ENCODE data around the gene MOV10. TPM values are rescaled to one million over a fixed set of nuclear protein-coding genes. Genes with fewer than 3 reads are reported as not detected.

The MOV10 gene
- total and polyA plus RNA-seq, 9 of the 15 experiments (the other 6 are each of a cell fraction or from before 2014, with no cell fraction given), result 16.7 to 105 (median 49.5) TPM

GRCh38 chr1:112689196-112689841 is 14.9 kb downstream of the MOV10 start (continued):
- TF ChIP-seq CREB3 (tag; conservative IDR thresholded peaks at IDR 0.05; ENCODE audit: low read depth), result no peak
- no peak for TF ChIP-seq FOXO4 (CRISPR knock-in tag; IDR thresholded peaks at IDR 0.05)
- TF ChIP-seq TFAM (CRISPR knock-in tag; conservative IDR thresholded peaks at IDR 0.05), result no peak

- Histone ChIP-seq H3K36me3 (ENCODE audit: control insufficient read depth, insufficient read depth, low read length) (peaks cover 70% of the 10 kb centered on the region), H3K27ac (ENCODE audit: extremely low read depth, low read depth, low read length) (no peak overlapping the region), H3K9me1 (ENCODE audit: control insufficient read depth, insufficient read depth, low read length) (peaks cover 9% of the 10 kb centered on the region), H4K20me1 (replicated peaks; ENCODE audit: control insufficient read depth, insufficient read depth, low read length) (peaks cover 6% of the 10 kb centered on the region), H3K9me3 (replicated peaks; ENCODE audit: control insufficient read depth, insufficient read depth, low read depth, low read length) (no peaks in the 10 kb centered on the region), H3K4me2 (ENCODE audit: insufficient read depth, low read length) (no peak overlapping the region), H3K27me3 (ENCODE audit: control insufficient read depth in 2 of 2, insufficient read depth in 2 of 2, low read length in 2 of 2) (no peaks in the 10 kb centered on the region), H2AFZ (ENCODE audit: low read depth, low read length) (no peak overlapping the region), H3K4me1 (replicated peaks in 1 of 2; ENCODE audit: control insufficient read depth in 2 of 2, insufficient read depth in 2 of 2, low read length in 2 of 2) (peaks cover 18 to 21% of the 10 kb centered on the region in 2 experiments; a peak in 4 of 5 replicates), H3K4me3 (no peak overlapping the region), H3K9ac (ENCODE audit: insufficient read depth in 1 of 2, low read depth in 2 of 2, low read length in 2 of 2) (0 out of 4 replicates have a peak overlapping the region, but pooled peaks of 1 of the 2 experiments have one; percentile 11), H3K79me2 (ENCODE audit: control insufficient read depth, insufficient read depth, low read length) (peaks cover 3% of the 10 kb centered on the region; the same call in 1 of the 3 replicates)
- no peak for TF ChIP-seq ZNF175 (CRISPR knock-in tag; IDR thresholded peaks at IDR 0.05; ENCODE audit: low read depth)
- CTCF ChIA-PET (ENCODE audit: low intra/inter-chr PET ratio), result no interaction called here
- POLR2A ChIA-PET, result interaction anchor here (1.1 to 3.2 kb wide), 5 partner anchors 8 to 15 kb away, joined by 3 to 30 read pairs (median 9); partner anchors contain the start of gene MOV10
- ATAC-seq (no peak), DNase-seq (ENCODE audit: extremely low read depth in 1 of 4, low spot score in 3 of 4) (no peak), FAIRE-seq (no peak)
- 91% methylated on average over 7 of the region's 11 CpGs for WGBS (ENCODE audit: insufficient coverage, low coverage, missing lambda C conversion rate)
- intact Hi-C loops (cut with micrococcal nuclease) (no loop called here), in situ Hi-C loops (cut with MboI) (no loop called here)
- BruUV-seq (replicated peaks), result no TSS peak
Measured at GRCh38 chr1:112689842-112690237, 15.4 kb downstream of the MOV10 start.
